Hepatocyte (in vitro differentiated cells): ENCODE results near the gene HRG. TPM values are rescaled to one million over a fixed set of nuclear protein-coding genes. Genes with fewer than 3 reads are reported as not detected.

Experiments
- DNase-seq: peaks from one replicate; pipeline ENCODE4 v3.0.0-alpha.2; 2016; ENCODE audit warnings: low spot score
- H2AFZ ChIP-seq: fragments of 200-600 bp; sonication (generic); 2 replicates; pipeline ENCODE4 v1.6.0; 2016; ENCODE audit warnings: antibody characterized with exemption, mild to moderate bottlenecking
- H3K27ac ChIP-seq: fragments of 200-600 bp; sonication (generic); 2 replicates; pipeline ENCODE4 v1.5.1; 2016; ENCODE audit warnings: mild to moderate bottlenecking
- H3K27me3 ChIP-seq: fragments of 200-600 bp; sonication (generic); 2 replicates; pipeline ENCODE4 v1.6.1; 2016
- H3K36me3 ChIP-seq: fragments of 200-600 bp; sonication (generic); replicated peaks from 2 replicates; pipeline ENCODE4 v1.5.1; 2016; ENCODE audit warnings: low read depth; ENCODE audit not compliant: insufficient read depth
- H3K4me1 ChIP-seq: fragments of 200-600 bp; sonication (generic); 2 replicates; pipeline ENCODE4 v1.5.1; 2016; ENCODE audit warnings: mild to moderate bottlenecking, moderate library complexity; ENCODE audit not compliant: insufficient read depth
- H3K4me2 ChIP-seq: fragments of 200-600 bp; sonication (generic); 2 replicates; pipeline ENCODE4 v1.6.0; 2016
- H3K4me3 ChIP-seq: fragments of 200-600 bp; sonication (generic); 2 replicates; pipeline ENCODE4 v1.5.1; 2016; ENCODE audit warnings: mild to moderate bottlenecking
- H3K79me2 ChIP-seq: fragments of 200-600 bp; sonication (generic); 2 replicates; pipeline ENCODE4 v1.6.0; 2017; ENCODE audit warnings: mild to moderate bottlenecking
- H3K9me2 ChIP-seq: fragments of 200-600 bp; sonication (generic); replicated peaks from 2 replicates; pipeline ENCODE4 v1.6.0; 2017; ENCODE audit warnings: mild to moderate bottlenecking; ENCODE audit not compliant: insufficient read depth
- H3K9me3 ChIP-seq: fragments of 200-600 bp; sonication (generic); 2 replicates; pipeline ENCODE4 v1.5.1; 2016; ENCODE audit warnings: low read depth, mild to moderate bottlenecking
- H4K20me1 ChIP-seq: fragments of 200-600 bp; sonication (generic); 2 replicates; pipeline ENCODE4 v1.6.0; 2016; ENCODE audit warnings: mild to moderate bottlenecking; ENCODE audit not compliant: insufficient read depth, poor library complexity, severe bottlenecking
- EZH2 ChIP-seq: fragments of 200-600 bp; sonication (generic); IDR thresholded peaks from 2 replicates; pipeline ENCODE4 v1.6.1; 2016; ENCODE audit warnings: antibody characterized with exemption, mild to moderate bottlenecking, borderline replicate concordance
- EZH2phosphoT487 ChIP-seq: fragments of 200-600 bp; sonication (generic); IDR thresholded peaks from one replicate; pipeline ENCODE4 v1.6.1; 2018; ENCODE audit warnings: antibody characterized with exemption, mild to moderate bottlenecking, low read depth, moderate library complexity; ENCODE audit not compliant: unreplicated experiment, severe bottlenecking
- WGBS: methylation state at CpG from one replicate; pipeline ENCODE4 v1.1.6; 2016; ENCODE audit warnings: low lambda C conversion rate; ENCODE audit errors: missing lambda C conversion rate; 5-methylcytosine and 5-hydroxymethylcytosine counted together
- polyA plus RNA-seq: library from polyadenylated mRNA; unstranded; fragments of >200 nt; fragmentation: Nextera tagmentation; extraction: Ambion mirVana; gene quantifications from 2 replicates; pipeline ENCODE4 v1.2.1, GENCODE V29; 2016
- small RNA-seq: library from RNA; depleted of rRNA; stranded (forward); fragments of <200 nt; gene quantifications from one replicate; pipeline ENCODE3, GENCODE V24; 2014
- total RNA-seq: library from RNA; depleted of rRNA; stranded (reverse); fragments of >200 nt; gene quantifications from 2 replicates; pipeline ENCODE4 v1.2.3, GENCODE V29; 2014
- TF ChIP-seq, protein P1 (sequence below): fragments of 200-600 bp; sonication (generic); IDR thresholded peaks from 2 replicates; pipeline ENCODE4 v1.5.1; 2016; ENCODE audit warnings: antibody characterized with exemption, mild to moderate bottlenecking; ENCODE audit not compliant: poor library complexity

HRG gene
- total and polyA plus RNA-seq, 2 experiments from 2014 or later = 1.7 to 2.1 TPM

GRCh38 chr3:186724911-186725310 lies 59.1 kb downstream of the HRG start:
- no peak for DNase-seq
- Histone ChIP-seq H3K4me2 (no peak overlapping the region), H3K27me3 (no peaks in the 10 kb centered on the region), H3K4me3 (no peak overlapping the region), H3K36me3 (no peaks in the 10 kb centered on the region), H3K79me2 (no peaks in the 10 kb centered on the region), H3K27ac (no peak overlapping the region), H2AFZ (no peak overlapping the region), H3K4me1 (no peaks in the 10 kb centered on the region), H3K9me2 (no peaks in the 10 kb centered on the region), H3K9me3 (no peaks in the 10 kb centered on the region), H4K20me1 (no peaks in the 10 kb centered on the region)
- TF ChIP-seq EZH2 = no peak
- TF ChIP-seq, protein P1, sequence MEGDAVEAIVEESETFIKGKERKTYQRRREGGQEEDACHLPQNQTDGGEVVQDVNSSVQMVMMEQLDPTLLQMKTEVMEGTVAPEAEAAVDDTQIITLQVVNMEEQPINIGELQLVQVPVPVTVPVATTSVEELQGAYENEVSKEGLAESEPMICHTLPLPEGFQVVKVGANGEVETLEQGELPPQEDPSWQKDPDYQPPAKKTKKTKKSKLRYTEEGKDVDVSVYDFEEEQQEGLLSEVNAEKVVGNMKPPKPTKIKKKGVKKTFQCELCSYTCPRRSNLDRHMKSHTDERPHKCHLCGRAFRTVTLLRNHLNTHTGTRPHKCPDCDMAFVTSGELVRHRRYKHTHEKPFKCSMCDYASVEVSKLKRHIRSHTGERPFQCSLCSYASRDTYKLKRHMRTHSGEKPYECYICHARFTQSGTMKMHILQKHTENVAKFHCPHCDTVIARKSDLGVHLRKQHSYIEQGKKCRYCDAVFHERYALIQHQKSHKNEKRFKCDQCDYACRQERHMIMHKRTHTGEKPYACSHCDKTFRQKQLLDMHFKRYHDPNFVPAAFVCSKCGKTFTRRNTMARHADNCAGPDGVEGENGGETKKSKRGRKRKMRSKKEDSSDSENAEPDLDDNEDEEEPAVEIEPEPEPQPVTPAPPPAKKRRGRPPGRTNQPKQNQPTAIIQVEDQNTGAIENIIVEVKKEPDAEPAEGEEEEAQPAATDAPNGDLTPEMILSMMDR = no peak
- no peak for TF ChIP-seq EZH2phosphoT487
- WGBS = 82% methylated on average over 12 of the region's 12 CpGs

Small RNAs within 50 kb of the gene (small RNA-seq; reads per million reads assigned to genes)
- not detected for gene RF00017

Other genes starting within 250 kb of the HRG start
- 0.92 and 1.9 TPM in 2 replicates for gene CRYGS, start 121.6 kb upstream of the HRG start, total RNA-seq
- 0.89 and 2.2 TPM in 2 replicates for gene CRYGS, start 121.6 kb upstream of the HRG start, polyA plus RNA-seq
- 13.1 and 13.4 TPM in 2 replicates for gene TBCCD1, start 98.7 kb upstream of the HRG start, total RNA-seq
- 13.5 and 14.9 TPM in 2 replicates for gene TBCCD1, start 98.7 kb upstream of the HRG start, polyA plus RNA-seq
- gene DNAJB11, start 95.3 kb upstream of the HRG start, total RNA-seq = 103 and 115 TPM in 2 replicates
- gene DNAJB11, start 95.3 kb upstream of the HRG start, polyA plus RNA-seq = 148 and 149 TPM in 2 replicates
- gene AHSG, start 53.0 kb upstream of the HRG start, total RNA-seq = 559 and 660 TPM in 2 replicates
- gene AHSG, start 53.0 kb upstream of the HRG start, polyA plus RNA-seq = 328 and 568 TPM in 2 replicates
- 5.7 and 7.2 TPM in 2 replicates for gene FETUB, start 25.6 kb upstream of the HRG start, total RNA-seq
- 3.2 and 5.8 TPM in 2 replicates for gene FETUB, start 25.6 kb upstream of the HRG start, polyA plus RNA-seq
- gene KNG1, start 51.3 kb downstream of the HRG start, total RNA-seq = 88.9 and 109 TPM in 2 replicates
- gene KNG1, start 51.3 kb downstream of the HRG start, polyA plus RNA-seq = 32.3 and 57.4 TPM in 2 replicates
- 558 and 589 TPM in 2 replicates for gene EIF4A2, start 117.6 kb downstream of the HRG start, total RNA-seq
- gene EIF4A2, start 117.6 kb downstream of the HRG start, polyA plus RNA-seq = 155 and 195 TPM in 2 replicates
- gene RFC4, start 140.5 kb downstream of the HRG start, total RNA-seq = 24.8 and 28.6 TPM in 2 replicates
- gene RFC4, start 140.5 kb downstream of the HRG start, polyA plus RNA-seq = 14.9 and 22.3 TPM in 2 replicates
- not detected in 2 replicates for gene ADIPOQ, start 176.7 kb downstream of the HRG start, total RNA-seq
- gene ADIPOQ, start 176.7 kb downstream of the HRG start, polyA plus RNA-seq = not detected in 2 replicates